ENCODE data around the gene MAGI3.
"Not testable (repeated sequence)": the region's sequence is repeated elsewhere in the genome, so short reads cannot be mapped to it uniquely, and the experiment has no call there.

MAGI3 gene

DNA sequence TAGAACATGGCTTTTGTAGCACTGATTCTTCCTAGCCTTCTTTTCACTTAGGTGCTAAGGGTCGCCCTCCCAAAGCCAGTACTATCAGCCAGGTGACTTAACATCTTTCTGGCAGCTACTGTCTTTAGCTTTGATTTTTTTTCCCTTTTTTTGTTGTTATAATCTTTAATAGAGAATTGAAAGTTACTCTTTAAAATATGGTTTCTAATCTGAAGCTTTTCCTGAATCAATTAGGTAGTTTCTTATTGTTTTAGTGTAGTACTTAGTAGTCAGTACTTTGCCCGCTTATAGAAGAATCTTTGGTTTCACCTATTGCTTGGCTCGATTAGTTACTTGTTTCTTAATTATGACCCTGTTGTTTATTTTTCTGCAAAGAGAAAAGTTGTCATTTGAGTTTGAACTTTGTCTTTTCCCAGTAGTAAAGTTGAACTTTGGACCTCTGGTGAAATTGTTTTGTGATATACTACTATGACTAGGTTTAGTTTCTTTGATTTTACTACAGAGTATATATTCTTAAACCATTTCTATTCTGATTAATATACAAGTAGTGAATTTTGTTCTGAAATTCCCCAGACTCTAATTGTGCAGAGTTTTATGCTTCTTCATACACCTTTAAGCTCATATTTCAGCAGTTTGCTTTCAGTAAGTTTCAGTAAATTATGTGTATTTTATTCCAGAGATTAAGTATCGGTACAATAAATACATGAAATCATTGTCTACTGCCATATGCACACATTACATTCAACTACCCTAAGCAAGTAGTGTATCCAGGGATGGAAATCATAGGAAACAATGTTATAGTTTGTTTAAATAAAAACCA lies 3.9 kb downstream of the MAGI3 start:
- H3K36me3 ChIP-seq: no peaks in the 10 kb centered on the region
- no peak overlapping the region; a peak in 2 of 22 replicates for H3K4me2 ChIP-seq
- peaks cover 0 to 32% (median 11%) of the 10 kb centered on the region in 11 experiments; a peak in 12 of 22 replicates for H4K20me1 ChIP-seq
- no peaks in the 10 kb centered on the region for H3K27me3 ChIP-seq
- H3K4me3 ChIP-seq: no peak overlapping the region
- peaks cover 14 to 27% (median 21%) of the 10 kb centered on the region in 10 experiments for H3K4me1 ChIP-seq
- H3K27ac ChIP-seq: no peak overlapping the region
- TF ChIP-seq Cebpa-rat (IDR thresholded peaks at IDR 0.05): no peak
- no peaks in the 10 kb centered on the region for H3K9me3 ChIP-seq (replicated peaks in 1 of 11)
- no peak overlapping the region for H3K9ac ChIP-seq

DNA sequence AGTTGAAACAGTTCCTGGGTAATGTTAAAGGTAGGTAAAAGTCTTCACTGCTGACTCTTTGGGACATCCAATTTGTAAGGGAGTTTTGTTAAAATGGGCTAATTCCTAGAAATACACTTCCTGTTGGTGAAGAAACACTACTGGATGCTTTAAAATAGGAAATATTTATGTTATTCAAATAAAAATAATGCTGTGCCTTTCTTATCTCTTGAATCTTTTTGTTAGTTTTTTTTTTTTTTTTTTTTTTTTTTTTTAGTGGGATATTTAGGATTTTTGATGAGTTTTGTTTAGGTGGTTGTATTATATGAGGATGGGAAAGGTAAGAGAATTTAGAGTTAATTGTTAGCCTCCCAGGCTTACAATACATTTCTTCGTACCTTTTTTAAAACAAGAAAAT lies 4.5 kb downstream of the MAGI3 start:
- Histone ChIP-seq H3K4me3 (no peak overlapping the region), H4K20me1 (peaks cover 0 to 32% (median 11%) of the 10 kb centered on the region in 11 experiments; a peak in 12 of 22 replicates), H3K9ac (no peak overlapping the region), H3K27me3 (no peaks in the 10 kb centered on the region), H3K4me1 (peaks cover 9 to 23% (median 16%) of the 10 kb centered on the region in 10 experiments), H3K36me3 (no peaks in the 10 kb centered on the region), H3K9me3 (replicated peaks in 1 of 11) (no peaks in the 10 kb centered on the region), H3K27ac (no peak overlapping the region), H3K4me2 (no peak overlapping the region; a peak in 1 of 22 replicates)
- TF ChIP-seq Cebpa-rat (IDR thresholded peaks at IDR 0.05): no peak

DNA sequence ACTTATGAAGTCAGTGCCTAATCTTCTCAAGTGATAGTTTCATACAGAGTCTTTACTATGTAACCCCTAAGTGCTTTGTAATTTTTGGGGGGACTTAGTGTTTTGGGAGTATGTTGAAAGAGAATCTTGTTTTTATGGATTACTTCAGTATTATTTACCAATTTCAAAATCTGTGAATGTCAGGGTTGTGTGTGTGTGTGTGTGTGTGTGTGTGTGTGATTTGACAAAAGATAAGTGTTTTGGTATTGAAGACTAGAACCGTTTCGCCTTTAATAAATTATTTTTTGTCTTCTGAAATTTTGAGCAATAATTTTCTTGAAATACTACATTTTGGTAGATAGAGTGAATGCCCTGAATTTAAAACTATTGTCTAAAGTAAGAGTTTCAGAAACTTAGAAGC lies 5.8 kb downstream of the MAGI3 start:
- H3K27ac ChIP-seq: no peak overlapping the region
- H3K9me3 ChIP-seq (replicated peaks in 1 of 11): no peaks in the 10 kb centered on the region
- no peaks in the 10 kb centered on the region for H3K27me3 ChIP-seq
- no peak overlapping the region for H3K4me2 ChIP-seq
- TF ChIP-seq Cebpa-rat (IDR thresholded peaks at IDR 0.05): no peak
- peaks cover 0 to 31% (median 11%) of the 10 kb centered on the region in 11 experiments; a peak in 12 of 22 replicates for H4K20me1 ChIP-seq
- H3K9ac ChIP-seq: no peak overlapping the region
- H3K4me1 ChIP-seq: peaks cover 9 to 23% (median 16%) of the 10 kb centered on the region in 10 experiments
- no peak overlapping the region for H3K4me3 ChIP-seq
- H3K36me3 ChIP-seq: no peaks in the 10 kb centered on the region

DNA sequence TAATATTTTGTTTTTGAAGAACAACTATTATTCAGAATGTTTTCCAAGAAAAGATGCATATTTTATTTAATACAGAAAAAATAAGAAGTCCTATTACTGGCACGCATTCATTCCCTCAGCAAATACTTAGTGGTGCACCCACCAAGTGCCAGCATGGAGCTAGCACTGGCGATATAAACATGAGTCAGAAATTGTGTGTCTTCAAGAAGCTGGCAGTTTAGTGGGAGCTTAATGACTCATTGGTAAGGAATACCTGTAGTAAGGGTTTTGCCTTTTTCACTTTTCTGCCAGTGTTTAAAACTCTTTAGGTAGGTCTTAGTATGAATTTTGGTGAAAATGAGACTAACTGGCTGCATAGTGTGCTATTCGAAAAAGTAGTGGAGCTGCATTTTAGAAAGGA lies 6.3 kb downstream of the MAGI3 start:
- peaks cover 5 to 19% (median 12%) of the 10 kb centered on the region in 10 experiments for H3K4me1 ChIP-seq
- H3K9ac ChIP-seq: no peak overlapping the region
- no peaks in the 10 kb centered on the region for H3K36me3 ChIP-seq
- H3K9me3 ChIP-seq (replicated peaks in 1 of 11): no peaks in the 10 kb centered on the region
- peaks cover 0 to 26% (median 9%) of the 10 kb centered on the region in 11 experiments; a peak in 12 of 22 replicates for H4K20me1 ChIP-seq
- H3K27me3 ChIP-seq: no peaks in the 10 kb centered on the region
- no peak for TF ChIP-seq Cebpa-rat (IDR thresholded peaks at IDR 0.05)
- H3K4me3 ChIP-seq: no peak overlapping the region
- no peak overlapping the region for H3K27ac ChIP-seq
- H3K4me2 ChIP-seq: no peak overlapping the region

DNA sequence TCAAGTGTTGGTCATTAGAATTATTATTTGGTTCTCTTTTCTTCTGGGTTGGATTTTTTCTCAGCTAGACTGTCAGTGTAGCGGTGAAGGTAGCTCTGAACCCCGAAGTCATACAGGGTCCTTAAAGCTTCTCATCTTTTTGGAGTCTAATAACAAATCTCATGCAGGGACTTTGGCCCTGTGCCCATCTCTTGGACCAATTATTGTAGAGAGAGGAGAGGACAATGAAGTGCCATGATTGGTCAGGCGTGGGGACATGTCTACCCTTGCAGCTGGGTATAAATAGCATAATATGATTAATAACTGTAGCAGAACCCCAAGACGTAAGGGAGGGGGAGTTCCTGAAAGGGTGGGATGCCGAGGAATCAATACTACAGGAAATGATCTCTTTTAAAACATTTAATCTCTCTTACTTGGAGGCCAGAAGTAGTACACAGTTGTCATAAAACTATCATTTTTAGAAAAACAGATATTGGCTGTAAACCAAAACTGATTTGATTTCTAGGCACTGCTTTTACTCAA lies 8.8 kb downstream of the MAGI3 start:
- Histone ChIP-seq H3K4me1 (no peaks in the 10 kb centered on the region), H3K9ac (no peak overlapping the region), H3K4me3 (no peak overlapping the region), H4K20me1 (peaks cover 0 to 5% (median 0%) of the 10 kb centered on the region in 11 experiments; a peak in 5 of 22 replicates), H3K4me2 (no peak overlapping the region), H3K27me3 (no peaks in the 10 kb centered on the region), H3K27ac (no peak overlapping the region), H3K36me3 (no peaks in the 10 kb centered on the region), H3K9me3 (replicated peaks in 1 of 11) (no peaks in the 10 kb centered on the region)
- no peak for TF ChIP-seq Cebpa-rat (IDR thresholded peaks at IDR 0.05)

DNA sequence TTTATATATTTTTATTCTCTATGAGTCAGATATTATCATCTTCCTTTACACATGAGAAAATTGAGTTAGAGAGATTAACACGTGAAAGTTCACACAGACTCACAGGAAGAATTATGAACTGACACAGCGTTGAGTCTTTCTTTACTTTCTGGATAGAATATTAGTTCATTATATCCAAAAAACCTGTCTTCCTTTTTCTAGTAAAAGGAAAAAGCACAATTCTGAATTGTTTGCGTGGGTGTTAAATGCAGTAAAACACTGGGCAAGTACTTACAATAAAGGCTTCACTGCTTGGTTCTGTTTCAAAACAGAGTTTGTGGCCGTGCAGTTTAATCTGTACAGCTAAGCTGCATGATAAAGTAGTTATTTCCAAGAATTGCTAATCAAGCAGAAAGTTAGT lies 10.8 kb downstream of the MAGI3 start:
- no peaks in the 10 kb centered on the region for H3K36me3 ChIP-seq
- H3K4me1 ChIP-seq: peaks cover 0 to 9% (median 0%) of the 10 kb centered on the region in 10 experiments; a peak in 2 of 20 replicates
- H3K9me3 ChIP-seq (replicated peaks in 1 of 11): no peaks in the 10 kb centered on the region
- no peak overlapping the region for H3K4me3 ChIP-seq
- no peak for TF ChIP-seq Cebpa-rat (IDR thresholded peaks at IDR 0.05)
- H4K20me1 ChIP-seq: no peaks in the 10 kb centered on the region; a peak in 1 of 22 replicates
- no peak overlapping the region for H3K27ac ChIP-seq
- no peak overlapping the region for H3K4me2 ChIP-seq
- H3K9ac ChIP-seq: no peak overlapping the region
- H3K27me3 ChIP-seq: no peaks in the 10 kb centered on the region

DNA sequence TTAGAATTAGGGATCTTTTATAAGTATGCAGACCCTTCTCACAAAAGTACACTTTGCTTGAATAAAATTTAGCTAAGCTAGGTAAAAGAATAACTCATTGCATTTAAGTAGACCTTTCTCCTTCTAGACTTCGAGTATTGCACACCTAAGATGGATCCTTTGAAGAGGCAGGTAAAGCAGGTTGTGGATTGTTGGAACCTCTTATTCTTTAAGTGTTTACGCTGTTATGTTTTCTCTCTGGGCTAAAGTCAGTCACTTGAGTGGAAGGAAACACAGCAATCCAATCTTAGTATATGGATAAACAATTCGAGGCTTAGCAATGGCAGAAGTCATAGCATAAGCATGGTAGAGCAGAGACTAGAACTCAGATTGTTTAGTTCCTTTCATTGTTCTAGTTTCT lies 11.4 kb downstream of the MAGI3 start:
- no peaks in the 10 kb centered on the region for H3K27me3 ChIP-seq
- no peak for TF ChIP-seq Cebpa-rat (IDR thresholded peaks at IDR 0.05)
- H4K20me1 ChIP-seq: no peaks in the 10 kb centered on the region; a peak in 1 of 22 replicates
- no peaks in the 10 kb centered on the region for H3K9me3 ChIP-seq (replicated peaks in 1 of 11)
- peaks cover 0 to 9% (median 0%) of the 10 kb centered on the region in 10 experiments; a peak in 2 of 20 replicates for H3K4me1 ChIP-seq
- H3K4me3 ChIP-seq: no peak overlapping the region
- no peak overlapping the region for H3K9ac ChIP-seq
- no peaks in the 10 kb centered on the region for H3K36me3 ChIP-seq
- no peak overlapping the region for H3K4me2 ChIP-seq
- H3K27ac ChIP-seq: no peak overlapping the region

DNA sequence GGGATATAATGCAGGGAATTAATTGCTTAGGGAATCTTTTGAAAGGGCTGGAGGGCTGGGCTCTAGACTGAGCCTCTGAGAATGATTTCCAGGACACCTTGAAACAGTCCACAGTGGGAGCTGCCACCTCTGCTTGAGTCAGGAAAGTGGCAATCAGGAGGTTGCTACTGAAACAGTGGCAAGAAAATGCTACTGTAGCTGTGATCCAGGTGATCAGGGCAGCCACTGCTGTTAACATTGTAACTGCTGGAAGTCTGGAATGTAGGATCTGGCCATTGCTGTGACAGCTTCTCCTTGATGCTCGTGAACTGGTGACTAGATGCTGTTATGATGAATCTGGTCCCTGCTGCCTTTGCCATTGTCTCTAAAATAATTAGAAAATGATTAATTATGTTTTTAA lies 12.8 kb downstream of the MAGI3 start:
- peaks cover 0 to 9% (median 0%) of the 10 kb centered on the region in 10 experiments; a peak in 2 of 20 replicates for H3K4me1 ChIP-seq
- H3K9me3 ChIP-seq (replicated peaks in 1 of 11): no peaks in the 10 kb centered on the region
- no peaks in the 10 kb centered on the region for H3K36me3 ChIP-seq
- no peak overlapping the region for H3K9ac ChIP-seq
- no peak overlapping the region for H3K4me2 ChIP-seq
- no peak overlapping the region for H3K4me3 ChIP-seq
- H4K20me1 ChIP-seq: no peaks in the 10 kb centered on the region; a peak in 1 of 22 replicates
- no peak overlapping the region for H3K27ac ChIP-seq
- no peak for TF ChIP-seq Cebpa-rat (IDR thresholded peaks at IDR 0.05)
- H3K27me3 ChIP-seq: no peaks in the 10 kb centered on the region

DNA sequence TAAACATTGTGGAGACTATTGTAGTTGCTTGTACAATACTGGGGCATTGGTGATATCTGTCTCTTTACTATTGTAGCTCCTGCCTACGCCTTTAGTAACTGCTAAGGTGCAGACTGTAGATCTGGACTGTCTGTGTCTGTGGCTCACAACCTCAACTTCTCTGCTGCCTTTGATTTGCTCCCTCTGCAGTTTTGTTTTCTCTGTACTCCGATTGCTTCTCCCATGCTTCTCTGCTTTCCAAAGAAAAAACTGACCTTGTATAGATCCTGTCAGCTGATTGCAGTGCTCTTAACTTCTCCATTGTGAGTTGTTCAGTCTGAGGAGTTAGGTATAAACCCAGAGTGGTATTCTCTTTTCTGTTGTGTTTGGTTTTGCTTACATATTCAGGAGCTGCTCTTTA lies 15.3 kb downstream of the MAGI3 start:
- Histone ChIP-seq H3K9ac (no peak overlapping the region; a peak in 1 of 22 replicates), H3K4me2 (0 out of 22 replicates have a peak overlapping the region, but pooled peaks of 1 of the 11 experiments have one; percentile 21), H4K20me1 (no peaks in the 10 kb centered on the region; a peak in 1 of 22 replicates), H3K27ac (no peak overlapping the region), H3K9me3 (replicated peaks in 1 of 11) (no peaks in the 10 kb centered on the region), H3K27me3 (no peaks in the 10 kb centered on the region), H3K4me1 (peaks cover 0 to 9% (median 0%) of the 10 kb centered on the region in 10 experiments; a peak in 2 of 20 replicates), H3K4me3 (no peak overlapping the region), H3K36me3 (no peaks in the 10 kb centered on the region)
- TF ChIP-seq Cebpa-rat (IDR thresholded peaks at IDR 0.05): no peak

DNA sequence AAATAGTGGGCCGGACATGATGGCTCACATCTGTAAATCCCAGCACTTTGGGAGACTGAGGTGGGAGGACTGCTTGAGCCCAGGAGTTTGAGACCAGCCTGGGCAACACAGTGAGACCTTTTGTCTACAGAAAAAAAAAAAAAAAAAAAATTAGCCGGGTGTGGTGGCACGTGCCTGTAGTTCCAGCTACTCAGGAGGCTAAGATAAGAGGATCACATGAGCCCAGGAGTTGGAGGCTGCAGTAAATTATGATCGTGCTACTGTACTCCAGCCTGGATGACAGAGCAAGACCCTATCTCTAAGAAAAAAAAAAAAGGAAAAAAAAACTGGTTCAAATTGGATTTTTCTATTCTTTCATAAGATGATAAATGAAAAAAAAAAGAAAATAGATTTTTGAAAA lies 15.8 kb downstream of the MAGI3 start:
- H3K4me2 ChIP-seq; H3K27ac ChIP-seq; H3K36me3 ChIP-seq; H3K9me3 ChIP-seq (replicated peaks in 1 of 11); H3K4me3 ChIP-seq; H4K20me1 ChIP-seq; H3K9ac ChIP-seq; H3K27me3 ChIP-seq: not testable (repeated sequence)
- peaks cover 0 to 14% (median 0%) of the 10 kb centered on the region in 10 experiments; a peak in 2 of 20 replicates for H3K4me1 ChIP-seq

Measured in BLaER1 treated with 17β-estradiol and CSF1 and Interleukin-3, amounts not matched to agents 10 nM and 100 nM (cell line).